CD4-positive, alpha-beta T cell treated with Interleukin-15 for 4 hours (primary cell): ENCODE measurements around the gene ADAMTS2.

Experiments used
- DNase-seq: peaks from one replicate; pipeline ENCODE4 v3.0.0-alpha.2; 2020; ENCODE audit warnings: low spot score

The ADAMTS2 gene

DNA sequence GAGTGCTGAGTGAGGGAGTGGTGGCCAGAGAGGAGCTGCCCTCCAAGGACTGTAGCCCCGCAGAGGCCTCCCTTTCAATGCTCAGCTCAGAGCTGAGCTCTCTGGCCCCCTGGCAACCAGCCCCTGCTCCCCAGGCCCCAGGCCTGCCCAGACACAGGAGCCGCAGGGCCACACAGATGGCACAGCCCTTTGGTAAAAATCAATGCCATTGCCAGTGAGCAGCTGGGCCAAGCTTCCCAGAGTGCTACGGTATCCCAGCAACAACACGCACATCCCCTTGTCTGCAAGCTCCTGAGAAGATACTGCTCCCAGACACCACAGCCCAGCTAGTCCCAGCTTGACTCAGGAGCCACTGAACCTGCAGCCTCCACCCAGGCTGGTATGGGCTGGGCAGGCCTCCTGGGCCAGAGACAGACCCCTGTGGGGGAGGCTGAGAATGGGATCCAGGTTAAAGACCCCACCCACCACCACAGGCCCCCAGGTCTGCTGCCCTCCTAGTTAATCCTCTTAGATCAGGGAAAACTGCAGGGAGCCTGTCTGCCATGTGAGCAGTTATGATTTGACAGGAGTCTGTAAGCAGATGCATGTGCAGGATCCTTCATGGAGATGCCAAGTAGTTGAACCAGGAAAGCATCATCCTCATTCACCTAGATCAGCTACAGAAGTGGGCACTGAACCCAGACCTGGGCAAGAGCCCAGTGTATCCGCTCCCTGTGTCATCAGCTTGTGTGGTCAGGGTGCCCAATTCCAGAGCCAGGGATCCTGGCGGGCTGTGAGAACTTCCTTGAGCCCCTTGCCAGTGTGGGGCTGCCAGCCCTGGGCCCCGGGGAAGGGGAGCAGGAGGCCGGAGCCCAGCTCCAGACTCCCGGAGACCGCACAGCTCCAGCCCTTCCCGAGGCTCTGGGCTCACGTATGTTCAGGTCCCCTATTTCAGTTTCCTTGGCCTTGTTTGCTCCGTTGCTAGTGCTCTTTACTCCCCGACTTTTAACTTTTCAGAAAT is 26.7 kb upstream of the ADAMTS2 start:
- DNase-seq: no peak

DNA sequence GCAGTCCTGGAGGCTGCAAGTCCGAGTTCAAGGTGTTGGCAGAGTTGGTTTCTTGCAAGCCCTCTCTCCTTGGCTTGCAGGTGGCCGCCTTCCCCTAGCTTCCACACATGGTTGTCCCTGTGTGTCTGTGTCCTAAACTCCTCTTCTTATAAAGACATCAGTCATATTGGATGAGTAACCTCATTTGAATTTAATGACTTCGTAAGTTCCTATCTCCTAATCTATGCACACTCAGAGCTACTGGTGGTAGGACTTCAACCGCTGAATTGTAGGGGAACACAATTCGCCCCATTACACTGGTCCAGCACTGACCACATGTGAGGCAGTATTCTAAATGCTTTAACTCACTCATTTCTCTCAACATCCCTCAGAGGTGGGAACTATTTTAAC is 25.9 kb upstream of the ADAMTS2 start:
- no peak for DNase-seq

DNA sequence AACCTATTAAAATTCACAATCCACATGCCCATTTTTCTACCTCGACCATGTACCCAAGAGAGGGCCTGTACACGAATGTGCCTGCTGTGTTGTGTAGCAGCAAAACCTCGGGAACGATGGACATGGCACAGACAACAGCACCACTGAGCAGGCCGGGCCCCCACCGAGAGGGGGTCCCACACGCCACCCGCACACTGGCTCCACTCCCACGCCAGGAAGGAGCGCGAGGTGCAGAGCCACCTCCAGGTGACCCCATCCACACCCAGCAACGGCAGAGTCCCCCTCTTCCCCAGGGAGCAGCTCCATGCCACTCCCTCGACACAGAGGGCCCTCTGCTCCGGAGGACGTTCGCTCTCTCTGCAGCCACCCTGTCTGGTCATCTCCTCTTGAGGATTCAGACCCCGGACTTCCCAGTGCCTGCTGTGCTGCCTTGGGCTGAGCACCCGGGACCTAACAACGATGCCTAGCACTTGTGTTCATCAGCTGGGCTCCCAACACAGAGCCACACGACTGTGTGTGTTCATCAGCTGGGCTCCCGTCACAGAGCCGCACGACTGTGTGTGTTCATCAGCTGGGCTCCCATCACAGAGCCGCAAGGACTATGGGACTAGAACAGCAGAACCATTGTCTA is 25.3 kb upstream of the ADAMTS2 start:
- DNase-seq: no peak

DNA sequence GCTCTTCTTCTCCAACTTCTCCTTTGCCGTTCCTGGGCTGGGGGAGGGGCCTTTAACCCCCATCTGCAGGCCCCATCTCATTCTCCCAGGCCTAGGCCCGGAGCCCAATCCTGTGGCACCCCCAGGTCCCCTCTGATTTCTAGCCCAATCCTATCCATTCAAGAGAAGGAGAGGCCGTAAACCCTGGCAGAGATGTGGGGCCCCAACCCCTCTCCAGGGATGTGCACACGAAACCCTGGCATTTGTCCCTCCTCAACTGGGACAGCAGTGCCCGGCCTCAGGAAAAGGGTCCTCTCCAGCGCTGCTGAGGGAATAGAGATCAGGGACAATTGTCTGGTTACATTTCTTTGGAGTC is 24.2 kb upstream of the ADAMTS2 start:
- DNase-seq: no peak

DNA sequence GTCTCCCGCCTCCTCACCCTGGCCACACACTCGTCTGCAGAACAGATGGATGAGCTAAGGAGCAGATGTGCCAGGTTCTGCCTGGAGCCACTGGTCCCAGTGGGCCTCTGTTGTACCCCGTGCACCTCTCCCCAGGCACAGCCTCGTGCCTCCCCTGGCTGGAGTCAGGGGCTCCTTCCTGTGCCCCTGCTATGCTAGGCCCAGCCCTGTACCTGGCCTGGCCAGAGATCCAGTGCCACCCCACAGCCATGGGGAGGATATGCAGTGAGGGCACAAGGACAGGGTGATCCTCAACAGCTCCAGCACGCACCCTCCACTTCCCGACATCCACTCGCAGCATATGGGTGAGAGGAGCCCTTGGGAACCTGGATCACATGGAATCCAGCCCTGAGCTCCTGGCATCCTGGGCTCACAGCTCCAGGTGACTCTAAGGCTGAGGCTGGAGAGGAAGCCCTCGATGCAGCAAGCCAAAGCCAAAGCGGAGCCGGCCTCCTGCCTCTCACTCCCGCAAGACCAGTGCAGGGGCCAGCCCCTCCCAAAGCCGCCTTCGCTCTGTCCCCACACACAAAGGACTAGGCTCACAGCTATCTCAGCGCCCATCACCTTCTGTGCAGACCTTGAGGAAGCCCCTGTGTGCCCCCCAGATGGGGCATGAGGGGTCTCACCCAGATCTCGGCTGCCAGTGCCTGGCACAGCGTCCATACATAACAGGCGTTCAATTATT is 23.7 kb upstream of the ADAMTS2 start:
- DNase-seq: no peak

DNA sequence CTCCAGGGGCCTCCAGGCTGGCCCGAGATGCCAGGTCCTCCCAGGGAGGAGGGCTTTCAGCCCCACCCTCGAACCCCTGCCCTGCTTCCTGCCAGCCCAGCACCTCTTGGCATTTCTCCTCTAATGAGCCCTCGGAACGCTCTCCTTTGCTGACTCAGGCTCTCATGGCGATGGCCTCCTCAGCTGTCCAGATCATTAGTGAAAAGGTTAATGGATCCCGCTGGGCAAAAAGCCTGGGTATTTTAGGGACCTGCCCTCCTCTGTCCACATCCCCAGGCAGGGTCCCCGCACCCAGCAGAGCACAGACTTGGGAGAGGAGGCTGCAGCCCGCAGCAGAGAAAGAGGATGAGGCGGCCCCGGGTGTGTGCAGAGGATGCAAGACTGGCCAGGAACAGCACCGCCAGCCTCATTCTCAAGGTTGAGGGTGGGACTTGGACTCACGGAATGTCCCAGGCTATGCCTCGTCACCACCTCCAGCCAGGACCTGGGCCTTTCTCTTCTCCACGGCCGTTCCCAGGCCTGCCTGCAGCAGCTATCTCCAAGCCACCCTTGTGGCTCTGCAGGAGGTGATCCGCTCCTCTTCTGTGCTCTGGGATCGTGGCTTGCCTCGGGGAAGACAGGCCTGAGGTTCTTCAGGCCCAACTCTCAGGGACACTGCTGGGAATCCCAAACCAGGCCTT is 23.0 kb upstream of the ADAMTS2 start:
- no peak for DNase-seq

DNA sequence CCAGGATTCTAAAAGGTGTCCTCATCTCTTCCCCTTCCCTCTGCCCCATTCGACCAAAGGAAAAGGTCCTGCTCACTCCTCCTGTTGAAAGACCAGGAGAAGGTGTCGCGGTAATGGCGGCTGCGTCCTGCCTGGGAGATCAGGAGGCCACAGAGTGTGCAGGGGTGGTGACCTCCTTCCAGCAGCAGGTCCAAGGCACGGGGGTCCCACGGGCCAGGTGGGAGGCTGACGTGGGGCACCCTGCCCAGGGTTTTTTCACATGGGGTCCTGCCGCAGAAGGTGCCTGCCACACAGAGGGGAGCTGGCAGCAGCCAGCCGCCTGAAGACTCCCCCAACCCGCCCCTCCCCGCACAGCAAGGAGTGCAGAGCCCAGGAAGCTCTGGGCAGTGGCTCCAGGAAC is 22.2 kb upstream of the ADAMTS2 start:
- no peak for DNase-seq

DNA sequence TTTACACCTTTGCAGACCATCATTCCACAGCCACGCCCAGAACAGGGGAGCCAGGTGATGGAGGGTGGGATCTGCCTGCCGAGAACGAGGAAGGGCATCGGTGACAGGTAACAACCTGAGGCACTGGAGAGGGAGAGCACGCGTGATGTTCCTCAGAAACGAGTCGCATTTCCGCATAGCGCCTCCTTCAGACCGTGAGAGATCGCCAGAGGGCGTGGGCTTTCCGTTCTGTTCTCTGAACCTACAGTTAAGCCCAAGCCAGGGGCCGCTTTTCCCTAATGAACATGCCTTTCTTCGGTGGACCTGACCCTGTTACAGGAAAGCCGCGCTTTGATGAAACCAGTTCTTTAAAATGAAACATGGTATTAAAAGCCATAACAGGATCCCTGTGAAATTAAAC is 17.1 kb upstream of the ADAMTS2 start:
- no peak for DNase-seq

DNA sequence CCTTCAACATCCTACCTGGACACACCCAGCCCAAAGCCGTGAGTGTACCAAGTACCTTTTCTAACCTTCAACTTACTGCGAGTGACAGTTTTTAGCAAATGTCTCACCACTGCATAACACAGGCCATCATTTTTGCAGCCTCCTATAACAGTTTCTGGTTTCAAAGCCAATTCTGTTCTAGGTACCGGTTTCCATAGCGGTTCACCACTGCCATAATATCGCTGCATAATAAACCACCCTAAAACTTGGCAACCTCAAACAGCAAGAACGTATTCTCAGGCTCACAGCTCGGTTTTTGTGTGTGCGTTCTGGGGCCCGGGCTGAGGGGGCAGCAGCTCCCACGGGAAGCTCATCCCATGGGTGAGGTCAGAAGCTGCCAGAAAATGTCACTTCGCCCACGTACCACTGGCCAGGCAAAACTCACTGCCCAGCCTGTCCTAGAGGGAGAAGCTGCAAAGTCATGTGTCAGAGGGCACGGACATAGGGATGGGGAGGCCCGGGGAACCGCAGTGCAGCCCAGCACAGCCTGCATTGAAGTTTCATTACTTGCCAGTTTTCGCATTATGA is 15.9 kb upstream of the ADAMTS2 start:
- no peak for DNase-seq

DNA sequence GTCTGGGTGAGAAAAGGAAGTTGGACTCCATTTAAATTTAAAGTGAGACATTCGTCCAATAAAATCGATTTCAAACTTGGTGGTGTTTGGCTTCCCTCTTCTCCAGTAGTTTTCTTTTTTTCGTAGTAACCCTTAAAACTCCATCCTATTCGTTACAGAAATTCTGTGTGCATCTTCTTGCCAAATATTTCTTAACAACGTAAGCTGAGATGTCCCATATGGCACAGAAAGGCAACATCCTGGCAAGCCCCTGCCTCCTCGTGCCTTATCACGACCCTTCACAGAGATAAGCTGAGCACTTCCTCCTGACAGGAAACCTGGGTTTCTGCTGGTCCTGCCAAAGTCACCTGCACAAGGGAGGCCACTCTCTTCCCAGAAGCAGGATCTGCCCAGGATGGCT is 11.8 kb upstream of the ADAMTS2 start:
- DNase-seq: no peak

DNA sequence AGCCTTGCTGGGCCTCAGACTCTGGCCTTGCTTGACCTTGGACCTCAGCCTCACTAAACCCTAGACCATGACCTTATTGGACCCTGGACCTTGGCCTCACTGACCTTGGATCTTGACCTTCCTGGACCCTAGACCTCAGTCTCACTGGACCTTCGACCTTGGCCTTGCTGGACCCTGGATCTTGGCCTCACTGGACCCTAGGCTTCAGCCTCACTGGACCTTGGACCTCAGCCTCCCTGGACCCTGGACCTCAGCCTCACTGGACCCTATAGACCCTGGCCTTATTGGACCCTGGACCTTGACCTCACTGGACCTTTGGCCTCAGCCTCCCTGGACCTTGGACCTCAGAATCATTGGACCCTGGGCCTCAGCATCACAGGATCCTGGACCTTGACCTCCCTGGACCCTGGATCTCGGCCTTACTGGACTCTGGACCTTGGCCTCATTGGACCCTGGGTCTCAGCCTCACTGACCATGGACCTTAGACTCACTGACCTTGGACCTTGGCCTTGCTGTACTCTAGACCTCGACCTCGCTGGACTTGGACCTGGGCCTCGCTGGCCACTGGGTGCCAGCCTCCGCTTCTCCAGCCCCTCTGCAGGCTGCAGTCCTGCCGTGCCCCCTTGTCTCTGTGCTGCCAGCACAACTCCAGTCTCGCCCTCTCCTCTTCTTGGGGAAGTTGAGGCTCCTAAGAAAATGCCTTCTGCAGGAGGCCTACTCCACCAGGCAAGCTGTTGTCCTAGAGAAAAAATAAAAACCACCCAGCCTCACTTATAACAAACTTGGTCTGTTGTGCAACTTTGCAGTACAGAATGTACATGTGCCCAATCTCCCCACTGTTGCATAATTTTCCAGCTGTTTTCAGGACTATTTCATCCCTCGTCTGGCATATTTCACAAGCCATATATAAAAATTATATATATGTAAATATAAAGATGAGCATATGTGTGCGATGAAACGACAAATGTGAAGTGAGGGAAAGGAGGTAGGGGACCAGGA is 11.0 kb upstream of the ADAMTS2 start:
- no peak for DNase-seq

DNA sequence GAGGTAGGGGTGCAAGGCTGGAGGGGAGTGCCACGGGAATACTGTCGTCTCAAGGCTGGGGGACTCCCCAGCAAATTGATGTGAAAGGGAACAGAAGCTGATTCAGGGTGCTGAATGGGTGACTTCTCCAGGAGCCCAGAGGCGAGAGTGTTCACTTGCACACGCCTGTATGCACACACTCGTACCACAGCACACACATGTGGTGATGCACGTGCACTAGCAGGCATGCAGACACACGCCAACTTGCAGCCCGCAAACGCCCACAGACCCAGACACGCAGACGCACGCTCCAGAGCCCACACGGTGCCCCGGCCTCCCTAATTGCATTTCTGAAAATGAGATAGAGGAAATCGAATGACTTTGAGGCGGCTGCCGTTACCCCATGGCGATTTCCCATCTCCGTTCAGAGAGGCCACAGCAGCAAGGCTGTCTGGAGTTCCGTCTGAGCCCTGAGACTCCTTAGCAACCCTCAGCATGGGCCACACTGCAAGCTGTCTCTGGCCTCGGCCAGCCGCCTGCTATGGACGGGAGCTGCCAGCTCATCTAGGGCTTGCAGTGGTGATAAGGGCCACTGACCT is 9.1 kb upstream of the ADAMTS2 start:
- DNase-seq: no peak

DNA sequence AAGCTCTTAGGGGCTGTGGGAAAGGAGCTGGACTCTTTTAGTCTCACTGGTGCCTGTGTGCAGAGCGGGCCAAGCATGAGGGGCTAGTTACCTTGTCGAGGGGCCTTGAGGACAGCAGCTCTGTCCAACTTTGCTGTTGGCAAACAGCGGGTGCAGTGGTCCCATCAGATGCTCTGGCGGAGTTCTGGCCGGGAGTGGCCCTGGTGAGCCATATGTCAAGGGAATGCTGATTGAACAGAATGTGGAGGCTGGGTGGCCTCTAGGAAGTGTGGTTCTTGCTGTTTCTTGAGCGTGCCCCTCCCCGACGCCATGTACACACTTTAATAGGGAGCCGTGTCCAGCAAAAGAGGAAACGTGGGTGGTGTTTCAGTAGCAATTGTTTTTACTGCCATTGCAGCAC is 3.6 kb upstream of the ADAMTS2 start:
- DNase-seq: no peak

DNA sequence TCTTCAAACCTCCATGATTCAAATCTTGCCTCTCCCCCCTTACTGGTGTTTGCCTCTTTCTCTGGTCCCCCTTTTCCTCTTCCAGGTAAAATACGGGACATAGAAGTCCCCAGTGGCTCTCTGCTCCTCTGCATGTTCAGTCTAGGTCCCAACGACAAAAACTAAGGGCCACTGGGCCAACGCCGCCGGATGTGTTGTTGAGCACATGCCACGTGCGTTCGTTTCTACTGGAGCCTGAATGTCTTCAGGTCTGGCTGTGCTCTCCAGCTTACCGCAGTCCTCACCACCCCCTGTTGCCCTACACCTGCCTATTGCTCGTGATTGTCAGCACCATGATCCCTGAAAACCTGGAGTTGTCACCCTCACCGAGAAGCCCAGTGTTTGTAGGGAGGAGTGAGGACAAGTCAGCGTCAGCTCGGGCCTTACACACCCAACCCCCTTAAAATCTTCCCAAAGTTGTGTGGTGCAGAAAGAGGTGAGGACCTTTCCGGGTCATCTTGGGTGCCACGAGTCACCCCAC is 2.8 kb upstream of the ADAMTS2 start:
- DNase-seq: no peak

DNA sequence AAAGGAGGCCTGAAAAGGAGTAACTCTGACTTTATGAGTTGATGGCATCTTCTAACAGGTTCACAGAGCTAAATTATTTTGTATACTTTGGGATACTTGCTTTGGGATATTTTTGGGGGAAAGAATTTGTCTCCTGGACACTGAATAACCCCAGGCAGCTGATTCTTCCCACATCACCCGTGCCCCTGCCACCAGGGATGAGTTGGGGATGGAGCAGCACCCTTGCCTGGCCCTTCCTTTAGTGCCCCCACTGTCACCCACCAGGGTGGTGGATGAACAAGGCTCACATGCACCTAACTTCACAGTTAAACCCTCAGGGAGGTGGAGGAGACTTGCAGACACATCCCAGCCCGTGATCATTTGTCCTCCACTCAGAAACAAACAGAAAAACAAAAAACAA is 2.3 kb upstream of the ADAMTS2 start:
- no peak for DNase-seq

DNA sequence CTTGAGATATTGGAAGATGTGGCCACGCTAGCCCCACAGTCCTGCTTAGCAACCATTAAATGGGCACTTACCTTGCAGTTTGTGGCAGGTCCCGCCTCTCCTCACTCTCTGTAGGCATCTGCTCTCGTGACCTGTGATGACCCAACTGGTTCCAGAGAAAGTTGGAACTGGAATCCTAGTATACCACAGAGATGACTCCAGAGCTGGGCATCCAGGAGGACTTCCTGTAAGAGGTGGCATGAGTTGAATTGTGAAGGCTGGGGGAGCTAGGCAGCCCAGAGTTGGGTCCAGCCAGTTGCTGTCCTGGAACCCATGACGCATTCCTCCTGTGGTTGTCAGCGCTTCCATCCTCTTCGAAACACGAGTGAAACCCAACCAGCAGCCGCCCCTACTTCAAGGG is 1.6 kb upstream of the ADAMTS2 start:
- DNase-seq: no peak

DNA sequence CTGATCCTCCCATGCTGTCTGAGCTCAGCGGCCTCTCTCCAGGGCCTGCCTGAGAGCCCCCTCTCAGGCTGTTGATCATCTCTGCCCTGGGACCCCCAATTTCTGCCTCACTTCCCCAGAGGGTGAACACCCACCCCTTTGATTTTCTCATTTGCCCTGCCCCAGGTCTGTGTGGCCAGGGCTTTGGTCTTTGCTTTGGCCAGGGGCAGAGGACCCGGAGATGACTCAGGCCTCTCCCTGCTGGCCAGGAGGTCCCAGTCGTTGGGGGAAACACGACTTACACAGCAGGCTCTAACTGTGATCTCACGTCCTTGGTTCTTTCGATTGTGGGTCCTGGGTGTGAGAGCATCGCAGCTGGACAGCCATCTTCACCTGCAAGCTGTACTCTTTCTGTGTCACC is 1.1 kb upstream of the ADAMTS2 start:
- DNase-seq: no peak

DNA sequence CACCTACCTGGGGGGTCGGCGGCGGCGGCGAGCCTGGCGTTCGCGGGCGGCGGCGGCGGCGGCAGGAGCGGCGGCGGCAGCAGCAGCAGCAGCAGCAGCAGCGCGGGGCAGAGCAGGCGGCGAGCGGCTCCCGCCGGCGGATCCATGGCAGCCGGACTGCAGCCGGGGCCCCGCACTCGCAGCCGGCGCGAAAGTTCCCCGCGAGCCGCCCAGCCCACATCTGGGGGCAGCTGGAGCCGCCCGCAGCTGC is 153 bp downstream of the ADAMTS2 start:
- DNase-seq: no peak

DNA sequence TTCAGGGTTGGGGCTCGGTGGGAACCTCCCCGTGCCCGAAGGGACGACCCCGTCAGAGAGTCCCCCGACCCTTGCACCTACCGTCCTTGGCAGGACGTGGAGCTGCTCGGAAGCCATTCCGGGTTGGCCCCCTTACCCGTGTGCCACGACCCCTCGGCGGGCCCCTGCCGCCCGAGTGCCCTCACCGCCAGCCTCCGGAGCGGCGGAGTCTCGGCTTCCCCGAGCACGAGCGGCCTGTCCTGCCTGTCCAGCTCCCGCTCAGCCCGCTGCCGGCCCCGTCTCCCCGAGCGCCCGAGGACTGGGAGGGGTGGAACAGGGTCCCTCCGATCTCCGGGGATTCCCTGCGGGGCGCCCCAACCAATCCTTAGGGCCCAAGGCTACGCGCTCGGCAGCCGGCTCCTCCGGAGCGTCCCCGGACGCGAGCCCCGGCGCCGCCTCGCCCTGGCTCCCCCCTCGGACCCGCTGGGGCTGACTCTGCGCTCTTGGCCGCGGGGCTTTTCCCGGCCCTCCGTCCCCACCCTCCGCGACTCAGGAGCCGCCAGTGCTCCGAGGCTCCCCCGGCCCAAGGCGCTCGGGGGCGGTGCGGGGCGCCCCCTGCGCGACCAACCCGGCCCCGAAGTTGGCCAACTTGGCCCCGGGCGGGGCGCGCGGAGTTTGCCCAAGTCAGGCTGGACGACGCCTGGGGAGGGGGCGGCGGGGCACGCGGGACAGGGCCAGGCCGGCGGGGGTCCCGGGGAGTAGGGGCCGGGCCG is 654 bp downstream of the ADAMTS2 start:
- no peak for DNase-seq
